Suppressor macrophage treated with lipopolysaccharide for 1 hour (primary cell): Measurements from ENCODE around the gene SYTL2.

ENCODE experiments used
- DNase-seq, 3 donors: peaks; one replicate each; pipeline ENCODE4 v3.0.0-alpha.2; 2020 to 2022

The SYTL2 gene

DNA sequence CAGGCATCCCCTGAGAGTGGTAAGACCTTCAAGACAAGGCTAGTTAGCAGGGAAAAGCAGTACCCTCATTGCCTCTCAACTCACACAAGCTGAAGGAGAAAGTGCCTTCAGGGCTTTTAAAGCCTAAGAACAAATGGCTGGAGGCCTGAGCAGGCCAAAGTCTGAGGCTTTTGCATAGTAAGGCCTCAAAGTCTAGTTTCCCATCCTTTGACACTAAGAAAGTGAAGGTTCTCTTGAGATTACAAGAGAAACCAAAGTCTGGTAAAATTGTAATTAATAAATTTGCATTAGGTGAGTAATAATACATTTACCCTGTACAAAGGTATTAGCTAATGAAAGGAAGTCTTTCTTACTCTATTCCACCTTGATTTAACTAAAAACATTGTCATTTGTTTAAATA is 78.0 kb downstream of the SYTL2 start:
- no peak for DNase-seq

GRCh38 chr11:85726381-85726780 is 84.6 kb downstream of the SYTL2 start:
- no peak for DNase-seq

- DNase-seq, result no peak
Measured at GRCh38 chr11:85725510-85726258, 85.3 kb downstream of the SYTL2 start.

GRCh38 chr11:85724748-85725465 is 86.0 kb downstream of the SYTL2 start:
- DNase-seq, result peak; percentile 28 to 35 (median 34)

GRCh38 chr11:85723088-85723487 is 87.9 kb downstream of the SYTL2 start:
- DNase-seq, result no peak

- DNase-seq, result no peak
Measured at GRCh38 chr11:85721191-85721590, 89.8 kb downstream of the SYTL2 start.

DNA sequence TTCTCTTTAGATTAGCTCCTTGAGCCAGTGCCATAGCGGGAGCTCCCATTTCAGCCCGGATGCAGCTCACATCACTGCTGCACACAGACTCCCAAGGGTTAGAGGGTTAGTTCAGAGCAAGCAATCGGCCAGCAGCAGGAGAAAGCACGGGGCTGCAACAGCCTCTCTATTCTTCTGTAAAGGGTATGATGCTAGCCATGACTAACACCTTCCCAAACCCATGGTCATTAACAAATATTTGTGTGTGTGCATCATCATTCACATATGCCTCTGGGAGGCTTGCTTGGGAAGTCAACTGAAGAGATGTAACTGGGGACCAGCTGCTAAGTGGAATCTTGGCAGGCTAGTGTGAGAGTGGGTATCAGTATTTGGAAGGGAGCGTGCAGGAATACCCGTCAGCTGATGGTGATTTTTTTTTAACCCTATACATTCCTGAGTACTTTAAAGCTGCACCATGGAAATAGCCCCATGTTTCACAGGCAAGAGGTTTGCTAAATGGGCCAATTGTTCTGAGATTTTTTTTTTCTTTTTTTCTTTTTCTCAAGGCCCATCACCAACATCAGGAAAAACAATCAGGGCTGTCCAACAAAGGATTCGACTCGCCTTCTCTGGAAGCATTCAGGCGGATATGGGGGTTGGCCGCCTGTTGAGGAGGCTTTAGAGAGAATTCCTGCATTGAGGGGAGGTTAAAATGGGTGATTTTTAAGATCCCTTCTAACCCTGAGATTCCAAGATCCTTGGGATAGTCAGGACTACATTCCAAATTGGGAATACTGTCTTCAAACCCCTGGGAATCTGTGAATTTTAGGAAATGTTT is 91.7 kb downstream of the SYTL2 start:
- no peak for DNase-seq

DNA sequence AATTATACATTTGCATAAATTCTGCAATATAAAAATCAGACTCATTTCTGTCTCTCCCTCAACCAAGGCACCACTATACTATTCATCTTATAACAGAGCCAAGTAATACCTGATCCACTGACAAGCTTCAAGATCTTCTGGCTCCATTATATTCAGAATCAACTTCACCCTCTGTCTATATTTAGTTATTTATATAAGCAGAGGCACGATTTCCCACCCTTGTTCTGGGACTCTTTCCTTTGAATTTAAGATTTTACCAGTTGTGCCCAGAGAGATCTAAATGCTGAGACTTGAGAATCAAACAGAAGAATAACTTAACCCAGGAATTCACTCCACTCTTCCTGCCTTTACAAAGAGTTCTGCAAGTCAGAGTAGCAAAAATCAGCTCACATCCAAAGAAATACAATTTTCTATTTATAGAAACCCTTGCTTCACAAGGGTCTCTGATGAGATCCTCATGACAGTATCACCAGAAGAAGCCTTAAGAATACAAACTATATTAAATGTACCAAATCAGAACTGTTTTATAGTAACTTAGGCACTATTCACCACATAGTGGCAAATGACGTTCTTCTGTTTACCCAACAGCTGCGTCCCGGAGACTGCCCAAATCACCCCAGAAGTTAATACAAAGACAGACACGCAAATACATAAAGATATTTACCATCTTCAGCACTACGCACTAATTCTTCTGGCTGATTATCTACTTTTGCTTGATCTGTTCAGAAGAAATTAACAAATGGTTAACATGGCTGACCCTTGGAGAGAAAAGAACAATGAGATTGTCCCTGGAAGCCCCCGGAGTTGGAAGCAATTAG is 92.6 kb downstream of the SYTL2 start:
- DNase-seq, result no peak

- no peak for DNase-seq
Measured at GRCh38 chr11:85717429-85717828, 93.5 kb downstream of the SYTL2 start.

DNA sequence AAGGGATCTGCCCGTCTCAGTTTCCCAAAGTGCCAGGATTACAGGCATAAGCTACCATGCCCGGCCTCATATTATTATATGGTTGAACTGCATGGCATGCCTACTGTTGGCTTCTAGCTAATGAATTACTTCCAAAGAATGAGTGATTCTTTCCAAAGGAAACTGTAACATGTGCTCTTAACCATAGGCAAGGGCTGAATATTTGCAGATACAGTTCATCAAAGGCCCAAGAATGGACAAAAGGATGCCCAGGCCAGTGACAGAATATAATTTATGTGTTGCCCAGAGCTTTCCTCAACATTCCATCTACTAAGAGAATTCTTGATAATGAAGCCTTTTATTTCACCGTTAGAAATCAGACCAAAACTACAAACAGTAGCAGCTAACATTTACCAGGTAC is 98.0 kb downstream of the SYTL2 start:
- no peak for DNase-seq

GRCh38 chr11:85710917-85711316 is 100.0 kb downstream of the SYTL2 start:
- no peak for DNase-seq

GRCh38 chr11:85709941-85710702 is 100.8 kb downstream of the SYTL2 start:
- no peak for DNase-seq

- DNase-seq, result no peak
Measured at GRCh38 chr11:85705800-85706199, 105.1 kb downstream of the SYTL2 start.

DNA sequence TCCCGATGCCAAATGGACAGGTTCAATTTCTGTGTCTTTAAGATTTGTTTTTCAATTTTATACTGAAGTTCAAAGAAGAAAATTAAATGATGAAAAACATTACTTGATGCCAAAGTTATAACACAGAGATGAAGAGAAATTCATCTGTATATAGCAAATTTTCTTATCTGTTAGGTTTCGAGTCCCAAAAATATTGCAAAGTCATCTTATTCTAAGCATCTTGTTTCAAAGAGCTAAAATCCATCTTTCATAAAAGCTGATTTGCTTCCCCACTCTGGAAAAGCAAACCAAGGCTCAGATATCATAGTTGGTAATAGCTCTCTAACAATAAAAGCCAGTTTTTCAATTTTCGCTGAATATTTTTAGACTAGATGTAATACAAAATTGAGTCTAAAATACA is 106.0 kb downstream of the SYTL2 start:
- no peak for DNase-seq

- peak in 2 of 3 donors; percentile 14 to 29 for DNase-seq
Measured at GRCh38 chr11:85699957-85700741, 110.8 kb downstream of the SYTL2 start.

DNA sequence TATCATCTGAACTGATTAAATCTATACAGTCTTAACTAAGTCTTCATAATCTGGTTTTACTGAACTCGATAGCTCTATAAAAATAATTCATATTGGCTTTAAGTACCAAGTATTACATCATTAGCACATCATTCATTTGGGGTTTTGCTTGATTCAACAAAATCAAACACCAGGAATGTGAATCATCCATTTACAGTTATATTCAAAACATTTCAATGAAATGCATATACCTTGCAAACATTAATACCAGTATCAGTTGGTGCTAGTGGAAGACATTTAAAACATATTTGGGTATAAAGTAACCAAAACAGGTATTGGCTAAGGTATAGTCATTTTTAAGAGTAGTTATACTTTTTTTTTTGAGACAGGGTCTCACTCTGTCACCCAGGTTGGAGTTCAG is 112.7 kb downstream of the SYTL2 start:
- DNase-seq, result no peak

DNA sequence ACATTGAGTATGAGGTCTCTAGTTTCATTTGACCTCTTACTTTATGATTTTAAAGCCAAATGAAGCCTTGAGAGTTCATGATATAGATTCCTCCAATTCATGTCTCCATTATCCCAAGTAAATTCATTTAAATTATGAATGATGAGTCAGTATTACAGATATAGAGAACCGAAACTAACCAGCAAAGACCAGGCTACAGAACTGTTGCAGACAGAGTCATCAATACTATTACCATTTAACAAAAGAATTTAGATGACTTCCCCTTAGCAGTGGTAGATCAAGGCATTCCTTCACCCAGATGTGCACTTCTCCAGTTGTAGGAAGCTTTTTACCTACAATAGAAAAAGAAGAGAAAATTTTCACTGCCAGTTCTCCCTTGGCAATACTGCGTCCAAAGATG is 113.2 kb downstream of the SYTL2 start:
- peak in 1 of 3 donors; percentile 9 for DNase-seq

- DNase-seq, result no peak
Measured at GRCh38 chr11:85695546-85695945, 115.4 kb downstream of the SYTL2 start.

- DNase-seq, result peak; percentile 20 to 25 (median 21)
Measured at GRCh38 chr11:85694385-85694980, 116.5 kb downstream of the SYTL2 start.

- no peak for DNase-seq
Measured at GRCh38 chr11:85685820-85686459, 125.0 kb downstream of the SYTL2 start, which contains the start of gene CCDC89. CCDC89 (minus strand) TSS chr11:85686195; CDS start chr11:85686130, 65 bp downstream.
